Endothelial cell (in vitro differentiated cells): Measurements from ENCODE around the gene IFI27L1. TPM values are rescaled to one million over a fixed set of nuclear protein-coding genes. Genes with fewer than 3 reads are reported as not detected.

Experiments
- DNase-seq: peaks from one replicate; pipeline ENCODE4 v3.0.0; 2021; ENCODE audit warnings: low spot score
- H3K27ac Mint-ChIP-seq: one replicate; pipeline ENCODE4 v1.8.0; 2021; ENCODE audit warnings: mixed read lengths, inconsistent platforms; ENCODE audit not compliant: unreplicated experiment
- H3K27me3 Mint-ChIP-seq: one replicate; pipeline ENCODE4 v1.8.0; 2021; ENCODE audit warnings: mild to moderate bottlenecking, moderate library complexity, mixed read lengths, inconsistent platforms; ENCODE audit not compliant: unreplicated experiment
- H3K36me3 Mint-ChIP-seq: one replicate; pipeline ENCODE4 v1.8.0; 2021; ENCODE audit warnings: mild to moderate bottlenecking, low read depth, mixed read lengths, inconsistent platforms; ENCODE audit not compliant: unreplicated experiment
- H3K4me1 Mint-ChIP-seq: one replicate; pipeline ENCODE4 v1.8.0; 2021; ENCODE audit warnings: mild to moderate bottlenecking, mixed read lengths, inconsistent platforms; ENCODE audit not compliant: unreplicated experiment
- H3K4me3 Mint-ChIP-seq: one replicate; pipeline ENCODE4 v1.8.0; 2021; ENCODE audit warnings: mild to moderate bottlenecking, mixed read lengths, inconsistent platforms; ENCODE audit not compliant: unreplicated experiment
- H3K9me3 Mint-ChIP-seq: one replicate; pipeline ENCODE4 v1.8.0; 2021; ENCODE audit warnings: mixed read lengths, inconsistent platforms; ENCODE audit not compliant: unreplicated experiment
- total RNA-seq: library from RNA; stranded (reverse); fragmentation: NEBNext Ultra II Directional; extraction: Animal tissue kit (Norgen Biotek cat#: 25700); gene quantifications from one replicate; pipeline ENCODE4 v1.2.1, GENCODE V29; 2021; ENCODE audit not compliant: unreplicated experiment
- TF ChIP-seq, protein P1 (sequence below): fragments of 200-600 bp; sonication (generic); IDR thresholded peaks from one replicate; pipeline ENCODE4 v1.5.0; 2021; ENCODE audit warnings: antibody characterized with exemption; ENCODE audit not compliant: unreplicated experiment

IFI27L1 gene
- total RNA-seq, 1 donor from 2014 or later = 33.5 TPM

DNA sequence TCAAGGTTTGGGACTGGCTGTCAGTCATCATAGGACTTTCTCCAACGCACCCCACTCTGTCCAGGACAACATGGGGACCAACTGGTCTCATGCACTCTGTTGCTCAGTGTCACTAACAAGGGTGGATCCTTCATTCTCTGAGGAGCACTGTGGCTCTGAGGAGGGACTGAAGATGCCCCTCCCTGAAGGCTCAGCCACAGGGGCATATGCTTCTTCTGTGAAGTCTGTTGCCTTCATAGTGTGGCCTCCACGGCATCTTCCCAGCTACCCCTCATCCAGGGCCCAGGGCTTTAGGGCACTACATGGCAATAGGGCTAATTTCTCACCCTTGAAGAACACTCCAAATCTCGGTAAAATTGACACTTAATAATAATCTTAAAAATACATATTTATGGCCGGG is 62.6 kb downstream of the IFI27L1 start:
- peaks cover 9% of the 10 kb centered on the region for H3K4me1 Mint-ChIP-seq
- TF ChIP-seq, protein P1, sequence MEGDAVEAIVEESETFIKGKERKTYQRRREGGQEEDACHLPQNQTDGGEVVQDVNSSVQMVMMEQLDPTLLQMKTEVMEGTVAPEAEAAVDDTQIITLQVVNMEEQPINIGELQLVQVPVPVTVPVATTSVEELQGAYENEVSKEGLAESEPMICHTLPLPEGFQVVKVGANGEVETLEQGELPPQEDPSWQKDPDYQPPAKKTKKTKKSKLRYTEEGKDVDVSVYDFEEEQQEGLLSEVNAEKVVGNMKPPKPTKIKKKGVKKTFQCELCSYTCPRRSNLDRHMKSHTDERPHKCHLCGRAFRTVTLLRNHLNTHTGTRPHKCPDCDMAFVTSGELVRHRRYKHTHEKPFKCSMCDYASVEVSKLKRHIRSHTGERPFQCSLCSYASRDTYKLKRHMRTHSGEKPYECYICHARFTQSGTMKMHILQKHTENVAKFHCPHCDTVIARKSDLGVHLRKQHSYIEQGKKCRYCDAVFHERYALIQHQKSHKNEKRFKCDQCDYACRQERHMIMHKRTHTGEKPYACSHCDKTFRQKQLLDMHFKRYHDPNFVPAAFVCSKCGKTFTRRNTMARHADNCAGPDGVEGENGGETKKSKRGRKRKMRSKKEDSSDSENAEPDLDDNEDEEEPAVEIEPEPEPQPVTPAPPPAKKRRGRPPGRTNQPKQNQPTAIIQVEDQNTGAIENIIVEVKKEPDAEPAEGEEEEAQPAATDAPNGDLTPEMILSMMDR = no peak
- peaks cover 4% of the 10 kb centered on the region for H3K27me3 Mint-ChIP-seq
- no peak for DNase-seq
- no peaks in the 10 kb centered on the region for H3K9me3 Mint-ChIP-seq
- H3K27ac Mint-ChIP-seq = no peak overlapping the region
- no peak overlapping the region for H3K4me3 Mint-ChIP-seq
- H3K36me3 Mint-ChIP-seq = no peaks in the 10 kb centered on the region

DNA sequence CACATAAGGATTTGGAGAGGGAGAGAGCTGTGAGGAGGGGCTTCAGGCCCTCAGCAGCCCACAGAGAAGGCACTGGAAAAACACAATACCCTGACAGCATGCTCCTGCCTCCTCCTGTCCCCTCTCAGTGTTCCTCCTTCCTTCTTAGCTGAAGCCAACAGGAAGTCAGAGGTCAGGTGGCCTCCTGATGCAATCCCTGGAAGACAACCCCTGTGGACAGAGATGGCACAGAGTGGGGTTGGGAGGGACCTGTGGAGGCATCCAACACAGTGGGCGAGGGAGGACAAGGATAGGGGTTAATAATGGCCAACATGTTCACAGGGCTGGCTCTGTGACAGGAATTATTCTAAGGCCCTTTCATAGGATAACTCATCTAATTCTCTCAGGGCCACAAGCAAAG is 63.7 kb downstream of the IFI27L1 start:
- H3K9me3 Mint-ChIP-seq = no peaks in the 10 kb centered on the region
- TF ChIP-seq, protein P1 = no peak
- H3K27me3 Mint-ChIP-seq = peaks cover 4% of the 10 kb centered on the region
- H3K27ac Mint-ChIP-seq = no peak overlapping the region
- H3K36me3 Mint-ChIP-seq = no peaks in the 10 kb centered on the region
- DNase-seq = no peak
- H3K4me1 Mint-ChIP-seq = peaks cover 9% of the 10 kb centered on the region
- H3K4me3 Mint-ChIP-seq = no peak overlapping the region

DNA sequence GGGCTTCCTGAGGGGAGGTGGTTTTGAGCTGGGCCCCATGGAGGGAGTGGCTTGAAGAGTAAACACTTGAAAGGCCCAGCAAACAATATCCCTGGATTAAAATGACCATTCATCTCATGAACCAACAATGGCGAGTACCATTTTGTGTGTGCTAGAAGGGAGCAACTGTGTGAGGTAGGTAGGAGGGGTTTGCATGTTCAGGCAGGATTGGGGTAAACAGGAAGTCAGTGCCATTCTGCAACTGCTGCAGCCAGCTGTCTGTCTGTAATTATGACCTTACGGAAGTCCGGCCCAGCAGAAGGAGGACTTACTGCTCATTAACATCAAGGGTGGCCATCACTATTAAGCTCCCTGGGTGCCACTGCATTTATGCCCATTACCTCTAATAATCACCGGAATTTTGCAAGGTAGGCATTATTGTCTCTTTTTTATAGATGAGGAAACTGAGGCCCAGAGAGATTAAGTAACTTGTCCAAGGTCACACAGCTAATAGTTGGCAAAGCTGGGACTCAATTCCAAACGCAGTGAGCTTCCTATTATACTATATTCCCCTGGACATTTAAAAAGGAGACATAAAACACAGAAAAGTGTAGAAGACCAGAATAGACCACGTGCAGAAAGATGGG is 64.9 kb downstream of the IFI27L1 start:
- DNase-seq = no peak
- peaks cover 4% of the 10 kb centered on the region for H3K27me3 Mint-ChIP-seq
- TF ChIP-seq, protein P1 = no peak
- no peak overlapping the region for H3K4me3 Mint-ChIP-seq
- no peaks in the 10 kb centered on the region for H3K36me3 Mint-ChIP-seq
- no peaks in the 10 kb centered on the region for H3K9me3 Mint-ChIP-seq
- H3K4me1 Mint-ChIP-seq = peaks cover 9% of the 10 kb centered on the region
- no peak overlapping the region for H3K27ac Mint-ChIP-seq

Other genes starting within 250 kb of the IFI27L1 start
- gene FAM181A, start 154.0 kb upstream of the IFI27L1 start, total RNA-seq = not detected
- not detected for gene ASB2, start 104.7 kb upstream of the IFI27L1 start, total RNA-seq
- not detected for gene CCDC197, start 84.0 kb upstream of the IFI27L1 start, total RNA-seq
- 2.3 TPM for gene OTUB2, start 55.0 kb upstream of the IFI27L1 start, total RNA-seq
- 89.6 TPM for gene DDX24, start 108 bp upstream of the IFI27L1 start, total RNA-seq
- 3.8 TPM for gene IFI27, start 29.4 kb downstream of the IFI27L1 start, total RNA-seq
- 23.7 TPM for gene IFI27L2, start 48.3 kb downstream of the IFI27L1 start, total RNA-seq
- 0.18 TPM for gene PPP4R4, start 93.0 kb downstream of the IFI27L1 start, total RNA-seq
- gene SERPINA10, start 212.0 kb downstream of the IFI27L1 start, total RNA-seq = not detected
- not detected for gene SERPINA6, start 242.0 kb downstream of the IFI27L1 start, total RNA-seq